ENCODE data around the gene CCL7.

The CCL7 gene

GRCh38 chr17:34291721-34292348, 21.8 kb downstream of the CCL7 start:
- DNase-seq: no peak

GRCh38 chr17:34299027-34299426, 29.0 kb downstream of the CCL7 start:
- DNase-seq: no peak

GRCh38 chr17:34299956-34300577, 30.0 kb downstream of the CCL7 start:
- no peak for DNase-seq

GRCh38 chr17:34300652-34301370, 30.8 kb downstream of the CCL7 start:
- DNase-seq: no peak

DNA sequence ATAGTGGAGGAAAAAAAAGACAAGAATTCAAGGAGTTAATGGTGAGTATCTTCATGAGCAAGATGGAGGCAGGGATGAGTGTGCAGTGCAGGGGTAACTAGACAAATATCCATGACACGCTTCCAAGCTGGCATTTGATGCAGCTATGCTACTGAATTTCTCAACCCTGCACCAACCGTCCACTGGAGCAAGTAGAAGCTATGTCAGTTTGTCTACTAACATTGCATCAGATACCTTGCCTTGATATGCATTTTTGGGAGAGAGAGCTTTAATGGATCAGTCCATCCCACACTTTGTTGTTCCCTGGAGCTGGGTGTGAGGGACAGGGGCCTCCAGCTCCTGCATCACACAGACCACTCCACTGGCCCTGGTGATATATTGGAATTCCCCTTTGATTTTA, 32.0 kb downstream of the CCL7 start:
- no peak for DNase-seq

GRCh38 chr17:34302636-34303035, 32.6 kb downstream of the CCL7 start:
- no peak for DNase-seq

DNA sequence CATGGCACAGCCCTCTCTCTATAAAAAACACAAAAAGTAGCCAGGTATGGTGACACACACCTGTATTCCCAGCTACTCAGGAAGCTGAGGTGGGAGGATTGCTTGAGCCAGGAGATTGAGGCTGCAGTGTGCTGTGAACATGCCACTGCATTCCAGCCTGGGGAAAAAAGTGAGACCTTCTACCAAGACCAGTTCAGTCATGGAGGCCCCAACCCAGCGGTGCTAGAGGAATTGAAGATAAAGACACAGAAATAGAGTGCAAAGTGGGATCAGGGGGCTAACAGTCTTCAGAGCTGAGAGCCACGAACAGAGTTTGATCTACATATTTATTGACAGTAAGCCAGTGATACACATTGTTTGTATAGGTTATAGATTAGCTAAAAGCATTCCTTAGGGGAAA, 33.6 kb downstream of the CCL7 start:
- no peak for DNase-seq

GRCh38 chr17:34305061-34305460, 35.0 kb downstream of the CCL7 start:
- DNase-seq: no peak

DNA sequence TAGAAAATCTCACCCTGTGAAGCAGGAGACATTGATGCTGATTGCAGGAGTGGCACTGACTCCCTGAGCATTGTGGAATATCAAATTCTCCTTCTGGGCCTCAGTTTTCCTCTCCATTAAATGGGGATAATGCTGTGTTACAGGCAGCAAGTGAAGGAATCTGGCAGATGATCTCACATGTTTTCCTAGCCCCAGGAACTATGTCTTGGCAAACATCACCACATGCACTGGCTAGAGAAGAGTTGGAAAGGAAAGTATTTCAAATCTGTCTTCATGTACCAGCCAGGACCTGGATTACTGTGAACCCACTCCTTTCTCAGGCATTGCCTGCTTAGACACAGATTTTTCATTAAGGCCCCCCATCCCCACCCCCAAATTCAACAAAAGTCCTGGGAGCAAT, 35.6 kb downstream of the CCL7 start:
- DNase-seq: no peak

- no peak for DNase-seq
These were observed 36.4 kb downstream of the CCL7 start for GRCh38 chr17:34306466-34306865.

GRCh38 chr17:34307110-34307509, 37.1 kb downstream of the CCL7 start:
- no peak for DNase-seq

GRCh38 chr17:34308371-34308770, 38.4 kb downstream of the CCL7 start:
- DNase-seq: no peak

- DNase-seq: no peak
These were observed 41.3 kb downstream of the CCL7 start for GRCh38 chr17:34311291-34311690.

DNA sequence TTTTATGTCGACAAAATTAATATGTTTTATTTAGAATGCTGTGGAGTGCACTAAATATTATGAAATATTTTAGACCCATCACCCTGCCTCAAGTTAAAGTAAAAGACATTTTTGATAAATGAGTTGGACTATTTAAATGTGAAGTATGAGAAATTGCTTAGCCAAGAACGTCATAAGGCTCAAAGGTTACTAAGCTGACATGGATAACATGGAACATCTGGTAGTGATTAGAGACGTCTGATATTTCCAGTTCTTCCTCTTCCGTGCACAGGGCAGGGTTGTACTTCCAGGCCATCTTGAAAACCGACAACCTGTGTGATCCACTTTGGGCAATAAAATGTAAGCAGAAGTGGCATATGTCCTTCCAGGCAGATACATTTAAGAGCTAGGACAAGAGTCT, 42.1 kb downstream of the CCL7 start:
- DNase-seq: no peak

GRCh38 chr17:34313164-34313563, 43.1 kb downstream of the CCL7 start:
- no peak for DNase-seq

- no peak for DNase-seq
These were observed 44.3 kb downstream of the CCL7 start for GRCh38 chr17:34314279-34314678.

- no peak for DNase-seq
These were observed 48.5 kb downstream of the CCL7 start for GRCh38 chr17:34318474-34318873.

- no peak for DNase-seq
These were observed 49.0 kb downstream of the CCL7 start, which contains the start of gene CCL8 for GRCh38 chr17:34319039-34319483. CCL8 (plus strand) TSS chr17:34319435; CDS start chr17:34319502, 67 bp downstream.
